Loucy (cell line): ENCODE data around the gene INPP5D.

Experiments
- CTCF ChIP-seq: fragments of 200-600 bp; sonication (generic); conservative IDR thresholded peaks from 2 replicates; pipeline ENCODE4 v1.5.1; 2014; ENCODE audit warnings: mild to moderate bottlenecking, antibody characterized with exemption, low read length
- EZH2phosphoT487 ChIP-seq: fragments of 200-600 bp; IDR thresholded peaks from 2 replicates; pipeline ENCODE4 v1.6.1; 2018; ENCODE audit warnings: antibody characterized with exemption, mild to moderate bottlenecking, moderate library complexity, borderline replicate concordance

GRCh38 chr2:233112776-233113452, 52.8 kb downstream of the INPP5D start:
- TF ChIP-seq CTCF, result no peak
- no peak for TF ChIP-seq EZH2phosphoT487
